ENCODE measurements around the gene PLXNB3. TPM values are rescaled to one million over a fixed set of nuclear protein-coding genes. Genes with fewer than 3 reads are reported as not detected.

The PLXNB3 gene
- total RNA-seq (2022; extraction: Qiagen RNA extraction; ENCODE audit: low read depth): 1.7 to 5.0 TPM (median 3.0 TPM) in 5 replicates

DNA sequence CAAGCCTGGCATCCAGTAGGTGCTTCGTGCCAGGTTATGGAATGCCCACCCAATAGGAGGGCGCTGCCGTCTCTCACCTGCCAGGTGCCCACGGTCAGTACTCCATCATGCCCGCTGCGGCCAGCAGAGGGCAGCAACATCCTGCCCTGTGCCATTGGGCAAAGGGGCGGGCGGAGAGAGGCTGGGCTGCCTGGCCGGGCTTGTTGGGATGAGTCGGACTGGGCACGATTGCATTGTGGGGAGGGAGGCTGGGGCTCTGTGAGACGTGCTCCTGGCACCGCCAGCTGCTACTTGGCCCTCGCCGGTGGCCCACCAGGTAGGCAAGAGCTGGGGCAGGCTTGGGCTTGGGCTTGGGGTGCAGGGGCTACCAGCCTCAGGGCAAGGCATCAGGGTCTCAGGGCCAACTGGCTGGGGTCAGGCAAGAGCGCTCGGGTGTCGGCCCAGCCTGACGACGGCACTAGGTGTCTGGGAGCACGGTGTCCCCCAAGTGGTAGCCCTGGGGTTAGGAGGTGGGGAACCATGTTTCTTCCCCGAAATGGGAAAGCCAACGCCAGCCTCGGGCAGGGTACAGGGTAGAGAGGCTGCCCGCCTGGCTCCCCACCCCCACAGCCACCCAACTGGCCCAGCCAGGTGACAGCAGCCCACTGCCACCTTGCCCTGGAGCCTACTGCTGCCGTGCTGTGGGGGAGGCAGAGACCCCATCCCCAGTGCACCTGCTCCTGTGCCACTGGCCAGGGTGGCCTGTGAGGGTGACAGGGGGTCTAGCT, at the start of gene PLXNB3:
Gene PLXNB3 (plus strand): TSS at position 261 of the 767 bp plus-strand sequence. CDS start 1,287 bp downstream, outside the sequence.

GRCh38 chrX:153724252-153725038, 39.6 kb upstream of the PLXNB3 start, which contains the start of the genes ABCD1 and BCAP31:
TSS of gene ABCD1 (plus strand) at chrX:153724856. CDS start at chrX:153725267, 411 bp downstream.
TSS of gene BCAP31 (minus strand) at chrX:153724387. CDS start at chrX:153723244, 1,143 bp downstream.

GRCh38 chrX:153780678-153781427, 16.8 kb downstream of the PLXNB3 start, which contains the start of gene SRPK3:
TSS of gene SRPK3 (plus strand) at chrX:153781041. CDS start at chrX:153781087, 46 bp downstream.

GRCh38 chrX:153794018-153794896, 30.2 kb downstream of the PLXNB3 start, which contains the start of the genes IDH3G and SSR4:
TSS of gene IDH3G (minus strand) at chrX:153794375. CDS start at chrX:153794326, 49 bp downstream.
TSS of gene SSR4 (plus strand) at chrX:153794668. CDS start at chrX:153794688, 20 bp downstream.

Other genes starting within 250 kb of the PLXNB3 start
- gene ATP2B3, start 246.6 kb upstream of the PLXNB3 start, total RNA-seq (2022; extraction: Qiagen RNA extraction; ENCODE audit: low read depth): 0.06 to 0.15 TPM (median 0.10 TPM) in 4 of 5 replicates, not detected in the other
- gene CCNQ, start 165.1 kb upstream of the PLXNB3 start, total RNA-seq (2022; extraction: Qiagen RNA extraction; ENCODE audit: low read depth): 37.3 to 57.1 TPM (median 54.5 TPM) in 5 replicates
- 0.89 to 2.1 TPM (median 1.4 TPM) in 5 replicates for gene DUSP9, start 117.0 kb upstream of the PLXNB3 start, total RNA-seq (2022; extraction: Qiagen RNA extraction; ENCODE audit: low read depth)
- 0.16 to 2.0 TPM (median 0.49 TPM) in 4 of 5 replicates, not detected in the other for gene PNCK, start 90.4 kb upstream of the PLXNB3 start, total RNA-seq (2022; extraction: Qiagen RNA extraction; ENCODE audit: low read depth)
- 8.8 to 12.5 TPM (median 9.8 TPM) in 5 replicates for gene SLC6A8, start 76.3 kb upstream of the PLXNB3 start, total RNA-seq (2022; extraction: Qiagen RNA extraction; ENCODE audit: low read depth)
- 376 to 420 TPM (median 389 TPM) in 5 replicates for gene BCAP31, start 39.9 kb upstream of the PLXNB3 start, total RNA-seq (2022; extraction: Qiagen RNA extraction; ENCODE audit: low read depth)
- gene ABCD1, start 39.4 kb upstream of the PLXNB3 start, total RNA-seq (2022; extraction: Qiagen RNA extraction; ENCODE audit: low read depth): 2.1 to 3.9 TPM (median 3.7 TPM) in 5 replicates
- gene SRPK3, start 16.8 kb downstream of the PLXNB3 start, total RNA-seq (2022; extraction: Qiagen RNA extraction; ENCODE audit: low read depth): 0.02 to 0.05 TPM (median 0.02 TPM) in 3 of 5 replicates, not detected in the others
- gene IDH3G, start 30.1 kb downstream of the PLXNB3 start, total RNA-seq (2022; extraction: Qiagen RNA extraction; ENCODE audit: low read depth): 55.4 to 64.5 TPM (median 62.6 TPM) in 5 replicates
- 358 to 451 TPM (median 405 TPM) in 5 replicates for gene SSR4, start 30.4 kb downstream of the PLXNB3 start, total RNA-seq (2022; extraction: Qiagen RNA extraction; ENCODE audit: low read depth)
- 2.8 to 3.8 TPM (median 3.1 TPM) in 5 replicates for gene PDZD4, start 66.3 kb downstream of the PLXNB3 start, total RNA-seq (2022; extraction: Qiagen RNA extraction; ENCODE audit: low read depth)
- gene L1CAM, start 121.9 kb downstream of the PLXNB3 start, total RNA-seq (2022; extraction: Qiagen RNA extraction; ENCODE audit: low read depth): 18.0 to 23.1 TPM (median 20.8 TPM) in 5 replicates
- gene AVPR2, start 140.4 kb downstream of the PLXNB3 start, total RNA-seq (2022; extraction: Qiagen RNA extraction; ENCODE audit: low read depth): 0.09 to 0.13 TPM in 2 of 5 replicates, not detected in the others
- 1.2 to 1.6 TPM (median 1.4 TPM) in 5 replicates for gene ARHGAP4, start 162.0 kb downstream of the PLXNB3 start, total RNA-seq (2022; extraction: Qiagen RNA extraction; ENCODE audit: low read depth)
- 211 to 249 TPM (median 229 TPM) in 5 replicates for gene NAA10, start 170.8 kb downstream of the PLXNB3 start, total RNA-seq (2022; extraction: Qiagen RNA extraction; ENCODE audit: low read depth)
- 0.07 to 0.13 TPM in 2 of 5 replicates, not detected in the others for gene RENBP, start 180.4 kb downstream of the PLXNB3 start, total RNA-seq (2022; extraction: Qiagen RNA extraction; ENCODE audit: low read depth)
- 32.5 to 43.2 TPM (median 41.6 TPM) in 5 replicates for gene HCFC1, start 207.6 kb downstream of the PLXNB3 start, total RNA-seq (2022; extraction: Qiagen RNA extraction; ENCODE audit: low read depth)
- 4.4 to 7.5 TPM (median 5.6 TPM) in 5 replicates for gene TMEM187, start 208.5 kb downstream of the PLXNB3 start, total RNA-seq (2022; extraction: Qiagen RNA extraction; ENCODE audit: low read depth)